HEK293 (cell line): ENCODE results near the gene STMND1.

Source experiments
- YY1 ChIP-seq: fragments of 450-650 bp; formaldehyde crosslinking; IDR thresholded peaks from 2 replicates; pipeline ENCODE4 v1.5.1; 2018; ENCODE audit warnings: missing biosample characterization, missing genetic modification characterization
- ZBTB1 ChIP-seq: fragments of 450-650 bp; formaldehyde crosslinking; IDR thresholded peaks from 2 replicates; pipeline ENCODE4 v1.5.1; 2016; ENCODE audit warnings: missing biosample characterization, missing genetic modification characterization
- ZNF146 ChIP-seq: fragments of 450-650 bp; formaldehyde crosslinking; IDR thresholded peaks from 2 replicates; pipeline ENCODE4 v1.5.1; 2016; ENCODE audit warnings: missing biosample characterization, missing genetic modification characterization
- ZNF221 ChIP-seq: fragments of 450-650 bp; formaldehyde crosslinking; IDR thresholded peaks from 2 replicates; pipeline ENCODE4 v1.5.1; 2017; ENCODE audit warnings: missing biosample characterization, missing genetic modification characterization, borderline replicate concordance
- ZNF510 ChIP-seq: fragments of 450-650 bp; formaldehyde crosslinking; IDR thresholded peaks from 2 replicates; pipeline ENCODE4 v1.5.1; 2018; ENCODE audit warnings: mild to moderate bottlenecking, missing genetic modification characterization, missing biosample characterization; ENCODE audit not compliant: insufficient replicate concordance
- ZNF792 ChIP-seq: fragments of 450-650 bp; formaldehyde crosslinking; IDR thresholded peaks from 2 replicates; pipeline ENCODE4 v1.5.1; 2016; ENCODE audit warnings: missing biosample characterization, missing genetic modification characterization
- ZSCAN5A ChIP-seq: fragments of 450-650 bp; formaldehyde crosslinking; IDR thresholded peaks from 2 replicates; pipeline ENCODE4 v1.5.1; 2016; ENCODE audit warnings: missing biosample characterization, missing genetic modification characterization
- TF ChIP-seq, protein P1 (sequence below): fragments of 450-650 bp; formaldehyde crosslinking; IDR thresholded peaks from 2 replicates; pipeline ENCODE4 v1.5.1; 2016; ENCODE audit warnings: missing biosample characterization, missing genetic modification characterization
- TF ChIP-seq, protein P2 (sequence below): fragments of 450-650 bp; formaldehyde crosslinking; IDR thresholded peaks from 2 replicates; pipeline ENCODE4 v1.5.1; 2016; ENCODE audit warnings: missing biosample characterization, missing genetic modification characterization, low read depth

DNA sequence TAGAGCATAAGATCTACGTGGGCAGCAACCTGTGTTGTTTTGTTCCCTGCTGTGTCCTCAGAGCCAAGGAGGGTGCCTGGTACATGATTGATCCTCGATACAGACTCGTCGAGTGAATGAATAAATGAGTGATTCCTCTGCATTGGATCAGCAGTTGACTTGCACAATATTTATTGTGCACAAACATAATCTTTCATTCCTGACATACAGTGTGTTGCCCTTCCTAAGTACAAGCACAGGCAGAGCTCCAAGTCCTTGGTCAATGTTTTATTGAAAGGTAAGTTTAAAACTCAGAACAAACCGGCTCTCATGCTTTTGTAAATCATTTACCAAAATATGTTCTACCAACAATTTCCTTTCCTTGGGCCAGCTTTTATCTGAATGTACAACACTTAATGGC lies 57.4 kb downstream of the STMND1 start:
- TF ChIP-seq ZNF221 (tag by site-specific recombination) (no peak), ZBTB1 (no peak), YY1 (no peak), ZNF146 (tag by site-specific recombination) (no peak), ZNF510 (tag by site-specific recombination) (no peak), ZNF792 (tag by site-specific recombination) (no peak), ZSCAN5A (tag by site-specific recombination) (no peak)
- TF ChIP-seq, protein P1, sequence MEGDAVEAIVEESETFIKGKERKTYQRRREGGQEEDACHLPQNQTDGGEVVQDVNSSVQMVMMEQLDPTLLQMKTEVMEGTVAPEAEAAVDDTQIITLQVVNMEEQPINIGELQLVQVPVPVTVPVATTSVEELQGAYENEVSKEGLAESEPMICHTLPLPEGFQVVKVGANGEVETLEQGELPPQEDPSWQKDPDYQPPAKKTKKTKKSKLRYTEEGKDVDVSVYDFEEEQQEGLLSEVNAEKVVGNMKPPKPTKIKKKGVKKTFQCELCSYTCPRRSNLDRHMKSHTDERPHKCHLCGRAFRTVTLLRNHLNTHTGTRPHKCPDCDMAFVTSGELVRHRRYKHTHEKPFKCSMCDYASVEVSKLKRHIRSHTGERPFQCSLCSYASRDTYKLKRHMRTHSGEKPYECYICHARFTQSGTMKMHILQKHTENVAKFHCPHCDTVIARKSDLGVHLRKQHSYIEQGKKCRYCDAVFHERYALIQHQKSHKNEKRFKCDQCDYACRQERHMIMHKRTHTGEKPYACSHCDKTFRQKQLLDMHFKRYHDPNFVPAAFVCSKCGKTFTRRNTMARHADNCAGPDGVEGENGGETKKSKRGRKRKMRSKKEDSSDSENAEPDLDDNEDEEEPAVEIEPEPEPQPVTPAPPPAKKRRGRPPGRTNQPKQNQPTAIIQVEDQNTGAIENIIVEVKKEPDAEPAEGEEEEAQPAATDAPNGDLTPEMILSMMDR (tag by site-specific recombination), result no peak
- TF ChIP-seq, protein P2, sequence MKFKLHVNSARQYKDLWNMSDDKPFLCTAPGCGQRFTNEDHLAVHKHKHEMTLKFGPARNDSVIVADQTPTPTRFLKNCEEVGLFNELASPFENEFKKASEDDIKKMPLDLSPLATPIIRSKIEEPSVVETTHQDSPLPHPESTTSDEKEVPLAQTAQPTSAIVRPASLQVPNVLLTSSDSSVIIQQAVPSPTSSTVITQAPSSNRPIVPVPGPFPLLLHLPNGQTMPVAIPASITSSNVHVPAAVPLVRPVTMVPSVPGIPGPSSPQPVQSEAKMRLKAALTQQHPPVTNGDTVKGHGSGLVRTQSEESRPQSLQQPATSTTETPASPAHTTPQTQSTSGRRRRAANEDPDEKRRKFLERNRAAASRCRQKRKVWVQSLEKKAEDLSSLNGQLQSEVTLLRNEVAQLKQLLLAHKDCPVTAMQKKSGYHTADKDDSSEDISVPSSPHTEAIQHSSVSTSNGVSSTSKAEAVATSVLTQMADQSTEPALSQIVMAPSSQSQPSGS, result no peak
